Hematopoietic multipotent progenitor cell treated with erythropoietin and hydrocortisone succinate and interleukin-3 and kit ligand, for 6 days (in vitro differentiated cells): ENCODE measurements around the gene NOXO1.

Experiments used
- DNase-seq: peaks from one replicate; pipeline ENCODE4 v3.0.0-alpha.2; 2015

Gene NOXO1

GRCh38 chr16:2009791-2010510 is 28.7 kb upstream of the NOXO1 start, which contains the start of gene ZNF598:
ZNF598 (minus strand) TSS chr16:2009821.
- DNase-seq = peak; percentile 90

- DNase-seq = no peak
Observed at GRCh38 chr16:2009164-2009711, 28.0 kb upstream of the NOXO1 start.

- DNase-seq = peak; percentile 56
Observed at GRCh38 chr16:2008631-2009163, 27.4 kb upstream of the NOXO1 start.

GRCh38 chr16:2008009-2008526 is 26.8 kb upstream of the NOXO1 start:
- DNase-seq = peak; percentile 85

GRCh38 chr16:2007081-2007836 is 26.0 kb upstream of the NOXO1 start:
- no peak for DNase-seq

GRCh38 chr16:2006317-2006716 is 25.0 kb upstream of the NOXO1 start:
- DNase-seq = no peak

- peak; percentile 87 for DNase-seq
Observed at GRCh38 chr16:2005646-2006045, 24.4 kb upstream of the NOXO1 start.

- DNase-seq = no peak
Observed at GRCh38 chr16:2004795-2005517, 23.7 kb upstream of the NOXO1 start.

- peak; percentile 98 for DNase-seq
Observed at GRCh38 chr16:2003827-2004641, 22.8 kb upstream of the NOXO1 start.

GRCh38 chr16:2003231-2003826 is 22.1 kb upstream of the NOXO1 start:
- no peak for DNase-seq

GRCh38 chr16:2002406-2003230 is 21.3 kb upstream of the NOXO1 start:
- no peak for DNase-seq

GRCh38 chr16:2001456-2002355 is 20.4 kb upstream of the NOXO1 start:
- DNase-seq = no peak

- DNase-seq = no peak
Observed at GRCh38 chr16:2001035-2001434, 19.8 kb upstream of the NOXO1 start.

GRCh38 chr16:1999866-2000514 is 18.7 kb upstream of the NOXO1 start:
- no peak for DNase-seq

- DNase-seq = no peak
Observed at GRCh38 chr16:1998852-1999801, 17.9 kb upstream of the NOXO1 start.

GRCh38 chr16:1998360-1998835 is 17.1 kb upstream of the NOXO1 start:
- no peak for DNase-seq
